HG03342 (cell line): ENCODE data around the gene GJA1.
"Not testable (repeated sequence)": the region's sequence is repeated elsewhere in the genome, so short reads cannot be mapped to it uniquely, and the experiment has no call there.

Experiments used
- ATAC-seq: cut with Tn5 transposase; IDR thresholded peaks from one replicate; pipeline ENCODE4 v1.9.1; 2021; ENCODE audit warnings: mild to moderate bottlenecking, moderate library complexity; ENCODE audit not compliant: unreplicated experiment

The GJA1 gene

DNA sequence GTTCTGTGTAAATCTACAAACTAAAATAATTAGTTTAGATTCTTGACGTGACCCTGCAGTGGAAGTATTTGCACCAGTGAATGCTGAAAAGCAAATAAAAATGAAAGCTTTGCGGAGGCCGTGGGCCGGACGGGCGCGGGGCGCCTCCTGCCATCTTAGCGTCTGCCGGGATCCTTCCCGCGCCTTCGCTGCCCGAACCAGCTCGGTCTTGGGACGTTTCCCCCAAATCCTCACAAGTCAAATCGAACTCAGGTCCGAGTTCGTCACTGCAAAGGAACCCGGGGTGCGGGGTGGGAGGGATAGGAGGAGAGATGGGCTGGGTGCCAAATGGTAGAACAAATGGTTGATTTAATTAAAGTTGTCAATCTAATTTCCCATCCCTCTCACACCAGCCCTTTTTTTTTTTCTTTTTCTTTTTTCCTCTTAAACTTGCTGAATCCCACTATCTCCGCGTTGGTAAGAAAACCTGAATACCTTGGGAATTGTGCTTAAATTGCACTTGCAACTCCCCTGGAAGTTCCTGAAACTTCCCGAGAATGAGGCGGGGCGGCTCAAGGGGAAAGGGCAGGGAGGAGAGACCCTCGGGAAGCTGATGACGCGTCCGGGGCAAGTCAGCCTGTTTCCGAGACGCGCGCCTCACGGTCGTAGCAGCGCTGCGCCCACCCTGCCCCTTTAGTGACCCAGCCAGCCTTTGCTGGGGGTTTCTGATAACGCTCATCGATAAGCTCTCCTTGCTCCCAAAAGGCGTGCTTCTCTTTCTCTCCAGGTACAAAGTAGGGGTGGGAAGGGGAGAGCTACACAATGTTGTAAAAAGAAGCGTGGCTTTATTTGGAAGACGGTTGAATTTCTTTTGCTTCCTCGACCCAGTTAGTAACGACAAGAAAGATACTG lies 1.8 kb downstream of the GJA1 start:
- ATAC-seq = no peak

DNA sequence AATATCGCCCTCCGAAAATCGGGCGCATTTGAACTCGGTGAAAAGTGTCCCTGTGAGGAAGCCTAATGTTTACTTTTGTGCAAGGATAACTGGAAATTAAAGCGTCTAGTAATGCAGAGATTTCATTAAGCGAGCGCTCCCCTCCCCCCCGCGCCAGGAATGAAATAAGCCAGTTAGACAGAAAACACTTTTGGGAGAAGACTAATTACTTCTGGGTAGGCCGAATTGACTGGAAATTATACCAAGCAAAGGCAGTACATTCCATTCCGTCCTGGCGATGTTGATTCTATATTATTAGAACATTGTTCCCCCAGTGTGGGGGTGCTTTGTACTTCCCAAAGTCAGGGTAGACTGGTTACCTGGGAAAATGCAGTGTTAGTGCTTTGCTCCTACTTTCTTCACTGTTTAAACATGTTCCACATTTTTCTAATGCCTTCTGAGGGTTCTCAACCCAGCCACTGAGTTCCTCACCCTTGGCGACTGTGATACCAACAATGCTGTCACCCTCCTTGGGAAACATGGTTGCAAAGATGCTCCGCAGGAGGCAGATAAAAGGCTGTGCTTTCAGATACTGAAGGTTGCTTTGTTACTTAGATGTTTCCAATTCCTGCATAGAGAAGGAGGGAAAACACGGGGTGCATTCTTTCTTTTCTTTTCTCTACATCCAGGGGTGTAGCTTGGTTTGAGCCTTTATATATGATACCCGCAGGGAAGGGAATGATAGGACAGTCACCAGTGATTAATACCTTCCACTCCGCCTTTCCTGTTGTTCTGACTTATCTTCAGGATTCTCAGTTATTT lies 2.6 kb downstream of the GJA1 start:
- ATAC-seq = no peak

DNA sequence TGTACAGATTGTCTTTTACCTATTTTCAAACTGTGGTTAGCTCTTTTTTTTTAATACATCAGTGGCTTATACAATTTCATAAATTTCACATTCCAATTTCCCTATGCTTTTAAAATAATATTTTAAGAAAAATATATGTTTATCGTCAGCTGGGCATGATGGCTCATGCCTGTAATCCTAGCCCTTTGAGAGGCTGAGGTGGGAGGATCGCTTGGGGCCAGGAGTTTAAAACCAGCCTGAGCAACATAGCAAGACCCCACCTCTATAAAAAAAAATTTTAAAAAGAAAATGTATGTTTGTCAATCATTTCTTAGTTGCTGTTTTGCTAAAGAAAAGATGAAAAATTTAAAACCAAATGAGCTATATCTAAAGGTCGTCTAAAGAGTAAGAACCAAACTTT lies 3.4 kb downstream of the GJA1 start:
- no peak for ATAC-seq

DNA sequence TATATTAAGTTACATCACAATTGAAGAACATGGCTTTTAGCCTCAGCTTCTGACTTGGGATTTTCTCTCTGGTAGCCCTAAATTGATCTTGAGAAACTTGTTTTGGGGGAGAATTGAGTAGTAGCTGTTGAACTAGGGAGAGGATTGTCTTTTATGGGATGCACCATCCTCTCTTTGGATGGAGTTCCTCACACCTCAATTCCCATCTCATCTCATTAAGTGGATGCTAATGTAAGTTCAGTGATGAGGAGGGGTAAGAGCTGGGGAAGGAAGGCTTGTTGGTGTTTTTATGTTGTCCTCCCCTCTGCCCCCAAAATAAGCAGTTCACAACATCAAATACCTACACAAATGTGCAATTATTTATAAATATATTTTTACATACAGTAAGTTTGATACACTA lies 4.0 kb downstream of the GJA1 start:
- ATAC-seq = no peak

DNA sequence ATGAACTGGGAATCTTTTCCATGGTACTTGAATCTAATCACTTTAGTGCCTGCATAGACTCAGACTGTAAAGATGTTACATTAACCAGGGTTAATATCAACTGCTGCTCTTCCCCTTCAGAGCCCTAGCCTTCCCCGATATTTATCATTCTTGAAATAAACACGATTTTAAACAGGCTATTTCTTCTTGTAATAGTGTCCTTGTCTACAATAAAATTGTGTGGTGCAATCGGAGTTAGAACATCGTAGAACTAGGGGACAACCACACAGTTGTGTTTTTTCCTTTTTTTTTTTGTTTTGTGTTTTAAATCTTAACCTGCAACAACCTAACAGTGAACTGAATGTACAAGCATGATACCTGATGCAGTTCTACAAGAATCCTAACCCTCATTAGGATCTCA lies 4.5 kb downstream of the GJA1 start:
- no peak for ATAC-seq

DNA sequence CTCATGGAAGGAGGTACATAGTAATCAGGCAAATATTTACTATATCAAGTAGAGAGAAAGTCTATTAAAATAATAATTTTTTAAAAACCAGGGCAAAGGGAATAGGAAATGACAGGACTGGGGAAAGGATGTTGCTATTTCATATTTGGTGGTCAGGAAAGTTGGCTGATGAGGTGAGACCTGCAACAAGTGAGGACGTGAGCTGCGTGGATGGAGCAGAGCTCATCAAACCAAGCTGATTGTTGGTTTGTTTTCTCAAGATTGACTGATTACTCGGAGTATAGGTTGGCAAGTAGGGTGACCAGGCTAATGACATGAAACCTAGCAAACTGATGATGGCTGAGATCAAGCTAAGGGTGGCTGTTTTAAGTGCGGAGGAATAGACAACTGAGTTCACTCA lies 6.0 kb downstream of the GJA1 start:
- no peak for ATAC-seq

DNA sequence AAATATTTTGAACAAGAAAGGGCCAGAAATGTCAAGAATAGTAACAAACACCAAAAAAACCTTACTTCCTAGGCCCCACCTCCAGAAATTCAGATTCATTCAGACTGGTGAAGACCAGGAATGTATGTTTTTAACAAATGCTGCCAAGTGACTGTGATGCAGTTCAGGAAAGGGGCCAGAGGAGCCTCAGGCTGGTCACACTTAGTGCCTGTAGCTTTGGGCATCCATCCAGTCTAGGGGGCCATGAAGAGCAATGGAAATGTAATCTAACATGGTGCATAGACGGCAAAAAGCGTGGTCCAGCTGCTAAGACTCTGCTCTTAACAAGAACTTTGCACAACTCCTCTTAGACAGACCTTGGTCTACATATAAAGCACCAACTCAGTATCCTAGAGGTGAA lies 7.1 kb downstream of the GJA1 start:
- no peak for ATAC-seq

DNA sequence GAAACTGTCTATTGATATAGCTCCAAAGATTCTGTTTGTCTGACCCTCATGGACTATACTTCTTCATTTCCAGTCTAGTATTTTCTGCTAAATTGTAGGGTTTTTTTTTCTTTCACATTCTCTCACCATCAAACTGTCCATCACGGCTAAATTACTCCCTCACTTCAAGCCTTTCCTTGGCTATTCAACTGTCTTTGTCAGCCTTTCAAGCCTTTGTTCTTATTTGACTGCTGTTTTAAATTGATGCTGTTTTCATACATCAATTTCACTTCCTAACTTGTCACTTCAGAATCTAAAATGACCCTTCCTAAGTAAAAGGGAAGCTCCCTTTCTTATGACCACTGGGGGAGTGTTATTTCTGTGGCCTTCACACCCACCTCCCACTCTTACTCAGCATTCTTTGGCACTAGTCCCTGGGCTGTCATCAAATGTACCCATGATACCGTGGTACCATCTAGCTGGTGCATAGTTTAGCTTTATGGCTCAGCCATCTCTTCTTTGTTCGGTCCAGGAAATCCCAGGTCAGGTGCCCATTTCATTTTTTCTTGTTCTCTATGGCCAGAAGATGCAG lies 8.6 kb downstream of the GJA1 start:
- no peak for ATAC-seq

DNA sequence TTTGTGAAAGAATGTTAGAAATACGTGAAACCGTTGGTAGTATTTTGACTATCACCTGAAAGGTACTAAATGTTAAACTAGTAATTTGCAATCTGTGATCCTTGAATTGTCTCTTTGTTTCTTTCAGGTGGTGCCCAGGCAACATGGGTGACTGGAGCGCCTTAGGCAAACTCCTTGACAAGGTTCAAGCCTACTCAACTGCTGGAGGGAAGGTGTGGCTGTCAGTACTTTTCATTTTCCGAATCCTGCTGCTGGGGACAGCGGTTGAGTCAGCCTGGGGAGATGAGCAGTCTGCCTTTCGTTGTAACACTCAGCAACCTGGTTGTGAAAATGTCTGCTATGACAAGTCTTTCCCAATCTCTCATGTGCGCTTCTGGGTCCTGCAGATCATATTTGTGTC lies 11.3 kb downstream of the GJA1 start:
- not testable (repeated sequence) for ATAC-seq

DNA sequence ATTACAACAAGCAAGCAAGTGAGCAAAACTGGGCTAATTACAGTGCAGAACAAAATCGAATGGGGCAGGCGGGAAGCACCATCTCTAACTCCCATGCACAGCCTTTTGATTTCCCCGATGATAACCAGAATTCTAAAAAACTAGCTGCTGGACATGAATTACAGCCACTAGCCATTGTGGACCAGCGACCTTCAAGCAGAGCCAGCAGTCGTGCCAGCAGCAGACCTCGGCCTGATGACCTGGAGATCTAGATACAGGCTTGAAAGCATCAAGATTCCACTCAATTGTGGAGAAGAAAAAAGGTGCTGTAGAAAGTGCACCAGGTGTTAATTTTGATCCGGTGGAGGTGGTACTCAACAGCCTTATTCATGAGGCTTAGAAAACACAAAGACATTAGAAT lies 12.3 kb downstream of the GJA1 start:
- not testable (repeated sequence) for ATAC-seq

DNA sequence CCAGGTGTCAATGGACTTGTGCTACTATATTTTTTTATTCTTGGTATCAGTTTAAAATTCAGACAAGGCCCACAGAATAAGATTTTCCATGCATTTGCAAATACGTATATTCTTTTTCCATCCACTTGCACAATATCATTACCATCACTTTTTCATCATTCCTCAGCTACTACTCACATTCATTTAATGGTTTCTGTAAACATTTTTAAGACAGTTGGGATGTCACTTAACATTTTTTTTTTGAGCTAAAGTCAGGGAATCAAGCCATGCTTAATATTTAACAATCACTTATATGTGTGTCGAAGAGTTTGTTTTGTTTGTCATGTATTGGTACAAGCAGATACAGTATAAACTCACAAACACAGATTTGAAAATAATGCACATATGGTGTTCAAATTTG lies 13.1 kb downstream of the GJA1 start:
- not testable (repeated sequence) for ATAC-seq

DNA sequence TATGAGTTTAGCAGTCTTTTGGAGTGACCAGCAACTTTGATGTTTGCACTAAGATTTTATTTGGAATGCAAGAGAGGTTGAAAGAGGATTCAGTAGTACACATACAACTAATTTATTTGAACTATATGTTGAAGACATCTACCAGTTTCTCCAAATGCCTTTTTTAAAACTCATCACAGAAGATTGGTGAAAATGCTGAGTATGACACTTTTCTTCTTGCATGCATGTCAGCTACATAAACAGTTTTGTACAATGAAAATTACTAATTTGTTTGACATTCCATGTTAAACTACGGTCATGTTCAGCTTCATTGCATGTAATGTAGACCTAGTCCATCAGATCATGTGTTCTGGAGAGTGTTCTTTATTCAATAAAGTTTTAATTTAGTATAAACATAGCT lies 13.9 kb downstream of the GJA1 start:
- no peak for ATAC-seq

DNA sequence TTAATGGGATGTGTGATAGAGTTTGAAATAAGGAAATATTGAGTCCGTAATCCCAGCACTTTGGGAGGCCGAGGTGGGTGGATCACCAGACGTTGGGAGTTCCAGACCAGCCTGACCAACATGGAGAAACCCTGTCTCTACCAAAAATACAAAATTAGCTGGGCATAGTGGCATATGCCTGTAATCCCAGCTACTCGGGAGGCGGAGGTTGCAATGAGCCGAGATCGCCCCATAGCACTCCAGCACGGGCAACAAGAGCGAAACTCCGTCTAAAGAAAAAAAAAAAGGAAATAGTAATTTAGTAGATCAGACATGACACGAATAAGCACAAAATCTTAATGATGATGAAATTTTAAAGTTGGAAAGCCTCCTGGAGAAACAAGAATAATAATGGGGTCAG lies 14.8 kb downstream of the GJA1 start:
- no peak for ATAC-seq

DNA sequence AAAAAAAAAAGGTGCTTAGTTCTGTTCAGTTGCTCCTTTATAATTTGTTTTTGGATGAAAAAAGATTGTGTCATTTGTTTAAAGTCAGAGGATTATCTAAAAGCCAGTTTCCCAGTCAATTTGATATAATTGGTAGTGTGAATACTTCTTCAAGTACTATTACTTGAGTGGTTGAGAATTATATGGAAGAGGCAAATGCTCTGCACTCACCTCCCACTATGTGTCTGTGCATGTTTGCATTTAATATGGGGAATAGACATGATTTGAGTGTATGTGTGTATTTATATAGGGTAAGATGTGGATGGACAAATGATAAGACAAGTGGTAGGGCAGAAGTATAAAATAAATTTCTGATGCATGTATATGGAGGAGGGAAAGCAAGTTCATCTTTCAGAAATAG lies 15.8 kb downstream of the GJA1 start:
- no peak for ATAC-seq

DNA sequence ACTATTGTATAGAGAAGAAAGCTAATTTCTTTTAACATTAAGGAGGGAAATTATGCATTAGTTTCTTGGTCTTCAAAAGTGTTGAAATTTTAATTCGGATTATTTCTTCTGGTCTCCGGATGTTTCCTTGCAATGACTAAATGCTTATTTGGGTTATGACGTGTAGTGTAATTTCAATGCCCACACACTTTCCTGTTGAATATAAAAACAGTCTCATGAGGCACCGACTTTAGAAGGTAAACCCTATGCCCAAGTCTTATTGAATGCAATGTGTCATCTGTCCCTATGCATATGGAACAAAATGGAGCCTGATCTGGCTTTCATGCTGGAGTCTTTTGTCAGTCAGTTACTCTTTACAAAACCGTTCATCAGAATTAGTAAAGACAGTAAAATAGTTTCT lies 17.7 kb downstream of the GJA1 start:
- ATAC-seq = no peak

DNA sequence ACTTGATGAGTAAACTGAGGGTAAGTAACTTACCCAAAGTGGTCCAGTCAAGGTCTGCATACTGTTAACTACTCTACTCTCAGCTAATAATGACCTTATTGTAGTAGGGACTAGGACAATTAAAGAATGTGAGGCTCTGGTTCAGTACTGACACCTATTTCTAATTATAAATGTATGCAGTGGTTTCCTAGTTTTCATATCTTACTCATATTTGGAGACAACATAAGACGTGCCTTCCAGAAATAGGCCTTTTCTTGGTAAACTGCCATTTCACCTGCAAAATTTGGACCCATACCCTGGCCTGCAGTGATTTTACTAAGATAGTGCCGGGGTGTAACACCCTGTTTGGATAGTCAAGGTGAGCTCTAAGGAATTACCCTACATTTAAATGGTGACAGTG lies 24.7 kb downstream of the GJA1 start:
- no peak for ATAC-seq

DNA sequence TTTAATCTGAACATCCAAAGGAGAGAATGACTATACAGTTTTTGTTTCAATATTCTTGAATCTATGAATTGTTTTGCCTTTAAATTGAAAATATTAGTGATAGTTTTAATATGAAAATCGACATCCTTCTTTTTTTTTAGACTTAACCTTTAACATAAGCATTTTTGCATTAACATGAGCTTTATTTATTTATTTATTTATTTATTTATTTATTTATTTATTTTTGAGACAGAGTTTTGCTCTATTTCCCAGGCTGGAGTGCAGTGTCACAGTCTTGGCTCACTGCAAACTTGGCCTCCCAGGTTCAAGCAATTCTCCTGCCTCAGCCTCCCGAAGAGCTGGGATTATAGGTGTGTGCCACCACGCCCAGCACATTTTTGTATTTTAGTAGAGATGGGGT lies 27.6 kb downstream of the GJA1 start:
- ATAC-seq = no peak

DNA sequence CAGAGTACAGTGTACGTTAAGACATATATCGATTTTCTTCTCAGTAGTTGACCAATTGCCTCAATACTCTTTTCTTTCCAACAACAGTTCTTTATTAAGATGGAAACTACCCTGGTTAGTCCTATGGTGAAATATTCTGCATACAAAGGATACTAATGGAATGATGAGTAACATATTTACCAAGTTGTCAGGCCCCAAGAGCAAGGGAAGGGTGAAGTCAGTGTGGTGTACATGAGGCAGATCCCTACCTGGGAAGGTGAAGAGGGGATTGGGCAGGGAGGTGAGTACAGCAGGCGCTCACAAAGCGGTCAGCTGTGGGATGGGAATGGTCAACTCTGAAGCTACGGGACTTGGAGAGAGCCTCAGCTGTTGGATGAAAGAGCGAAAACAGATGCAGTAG lies 29.7 kb downstream of the GJA1 start:
- ATAC-seq = no peak

DNA sequence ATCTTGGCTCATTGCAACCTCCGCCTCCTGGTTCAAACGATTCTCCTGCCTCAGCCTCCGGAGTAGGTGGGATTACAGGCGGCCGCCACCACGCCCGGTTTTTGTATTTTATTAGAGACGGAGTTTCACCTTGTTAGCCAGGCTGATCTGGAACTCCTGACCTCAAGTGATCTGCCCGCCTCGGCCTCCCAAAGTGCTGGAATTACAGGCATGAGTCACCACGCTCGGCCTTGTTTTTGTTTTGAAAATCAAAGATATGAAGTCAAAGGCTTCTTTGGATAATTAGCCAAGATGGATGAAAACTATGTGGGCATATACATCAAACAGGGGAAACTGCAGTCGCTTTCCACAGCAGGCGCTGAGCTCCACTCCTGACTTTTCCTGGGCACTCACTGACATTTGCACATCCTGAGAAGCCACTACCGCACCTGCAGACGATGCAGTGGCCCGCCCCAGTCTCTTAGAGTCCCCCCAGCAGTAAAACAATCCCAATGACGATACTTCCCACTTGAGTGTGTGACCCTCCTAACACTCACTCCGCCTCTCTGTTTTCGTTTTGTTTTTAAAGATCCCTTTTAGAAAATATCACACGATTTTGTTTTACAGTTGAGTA lies 44.1 kb downstream of the GJA1 start:
- no peak for ATAC-seq

DNA sequence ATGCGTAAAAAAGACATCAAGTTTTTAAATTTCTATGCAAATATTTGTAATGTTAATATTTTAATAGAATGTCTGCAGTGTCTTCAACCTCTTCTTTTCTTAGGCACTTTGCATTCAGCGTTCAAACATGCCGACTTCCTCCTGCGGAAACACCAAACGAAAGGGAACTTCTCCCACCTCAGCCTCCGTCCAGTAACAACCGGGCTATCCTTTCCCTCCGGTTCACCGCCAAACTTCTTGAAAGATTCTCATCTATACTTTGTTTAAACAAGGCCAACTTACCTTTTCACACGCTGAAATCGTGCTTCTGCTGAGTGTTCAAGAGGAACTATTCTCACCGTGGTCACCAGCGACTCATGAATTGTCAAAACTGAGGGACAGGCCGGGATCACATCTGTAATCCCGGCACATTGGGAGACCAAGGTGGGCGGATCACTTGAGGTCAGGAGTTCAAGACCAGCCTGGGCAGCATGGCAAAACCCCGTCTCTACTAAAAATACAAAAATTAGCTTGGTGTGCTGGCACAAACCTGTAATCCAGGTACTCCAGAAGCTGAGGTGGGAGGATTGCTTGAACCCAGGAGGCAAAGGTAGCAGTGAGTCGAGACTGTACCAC lies 44.8 kb downstream of the GJA1 start:
- ATAC-seq = no peak
